Stimulated activated CD4-positive, alpha-beta T cell treated with anti-CD3 and anti-CD28 coated beads, TNF-alpha, amount 100 ng/mL, for 48 hours (primary cell): ENCODE results near the gene DPEP2NB.
"Not testable (repeated sequence)": the region's sequence is repeated elsewhere in the genome, so short reads cannot be mapped to it uniquely, and the experiment has no call there.

ENCODE experiments used
- DNase-seq, 3 donors: peaks; one replicate each; pipeline ENCODE4 v3.0.0-alpha.2; 2020; ENCODE audit warnings: low read depth in 3 of 3

Gene DPEP2NB

GRCh38 chr16:68013440-68013839 is 2.3 kb downstream of the DPEP2NB start:
- DNase-seq: no peak

DNA sequence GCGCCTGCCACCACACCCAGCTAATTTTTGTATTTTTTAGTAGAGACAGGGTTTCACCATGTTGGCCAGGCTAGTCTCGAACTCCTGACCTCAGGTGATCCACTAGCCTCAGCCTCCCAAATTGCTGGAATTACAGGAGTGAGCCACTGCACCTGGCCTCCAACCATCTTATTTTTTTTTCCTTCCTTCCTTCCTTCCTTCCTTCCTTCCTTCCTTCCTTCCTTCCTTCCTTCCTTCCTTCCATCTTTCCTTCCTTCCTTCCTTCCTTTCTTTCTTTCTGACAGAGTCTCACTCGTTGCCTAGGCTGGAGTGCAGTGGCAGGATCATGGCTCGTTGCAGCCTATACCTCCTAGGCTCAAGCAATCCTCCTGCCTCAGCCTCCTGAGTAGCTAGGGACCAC is 5.8 kb downstream of the DPEP2NB start:
- not testable (repeated sequence) for DNase-seq

DNA sequence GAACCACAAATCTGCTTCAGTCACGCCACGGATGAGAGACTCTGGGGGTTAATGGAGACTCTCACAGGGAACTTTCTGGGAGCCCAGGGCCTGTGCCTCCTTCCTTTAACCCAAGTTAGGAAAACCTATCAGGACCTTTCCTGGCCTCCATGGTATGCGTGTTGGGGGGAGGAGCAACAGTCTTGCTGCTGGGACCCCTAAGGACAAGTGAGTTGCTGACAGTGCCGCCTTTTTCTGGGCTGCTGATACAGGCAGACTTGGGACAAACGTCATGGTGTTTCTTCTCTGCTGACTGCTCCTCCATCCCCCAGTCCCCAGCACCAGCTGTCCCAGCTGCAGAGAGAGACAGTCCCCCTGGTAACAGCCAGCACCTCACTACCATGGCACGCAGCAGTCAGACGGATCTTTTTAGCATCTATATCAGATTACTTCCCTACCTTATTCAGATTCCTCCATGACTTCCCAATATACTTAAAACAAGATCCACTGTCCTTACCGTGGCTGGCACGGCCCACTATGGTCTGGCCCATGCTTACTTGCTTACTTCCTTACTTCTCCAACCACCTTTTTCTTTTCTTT is 6.5 kb downstream of the DPEP2NB start:
- DNase-seq: no peak

- no peak for DNase-seq
Observed at GRCh38 chr16:68005786-68006286, 9.9 kb downstream of the DPEP2NB start.

DNA sequence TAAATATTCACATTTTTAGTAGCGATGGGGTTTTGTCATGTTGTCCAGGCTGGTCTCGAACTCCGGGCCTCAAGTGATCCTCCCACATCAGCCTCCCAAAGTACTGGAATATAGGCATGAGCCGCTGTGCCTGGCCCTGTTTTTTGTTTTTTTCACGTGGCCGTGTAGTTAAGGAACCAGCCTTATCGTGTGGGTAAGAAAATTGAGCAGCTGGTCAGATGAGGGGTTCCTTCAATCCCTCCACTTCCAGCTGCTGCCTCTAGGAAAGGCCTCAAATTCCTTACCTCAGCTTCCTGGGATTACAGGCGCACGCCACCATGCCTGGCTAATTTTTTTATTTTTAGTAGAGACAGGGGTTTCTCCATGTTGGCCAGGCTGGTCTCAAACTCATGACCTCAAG is 10.5 kb downstream of the DPEP2NB start:
- no peak for DNase-seq

GRCh38 chr16:68003031-68003430 is 12.7 kb downstream of the DPEP2NB start:
- no peak for DNase-seq

GRCh38 chr16:68000450-68000849 is 15.3 kb downstream of the DPEP2NB start:
- DNase-seq: no peak

- DNase-seq: no peak
Observed at GRCh38 chr16:67999985-68000384, 15.7 kb downstream of the DPEP2NB start.

- peak in 1 of 3 donors; percentile 36 for DNase-seq
Observed at GRCh38 chr16:67998779-67999688, 16.7 kb downstream of the DPEP2NB start, which contains the start of gene DPEP2. Gene DPEP2, minus strand, starts transcription at chr16:67999484. Its CDS starts 6,272 bp downstream, at chr16:67993212.

DNA sequence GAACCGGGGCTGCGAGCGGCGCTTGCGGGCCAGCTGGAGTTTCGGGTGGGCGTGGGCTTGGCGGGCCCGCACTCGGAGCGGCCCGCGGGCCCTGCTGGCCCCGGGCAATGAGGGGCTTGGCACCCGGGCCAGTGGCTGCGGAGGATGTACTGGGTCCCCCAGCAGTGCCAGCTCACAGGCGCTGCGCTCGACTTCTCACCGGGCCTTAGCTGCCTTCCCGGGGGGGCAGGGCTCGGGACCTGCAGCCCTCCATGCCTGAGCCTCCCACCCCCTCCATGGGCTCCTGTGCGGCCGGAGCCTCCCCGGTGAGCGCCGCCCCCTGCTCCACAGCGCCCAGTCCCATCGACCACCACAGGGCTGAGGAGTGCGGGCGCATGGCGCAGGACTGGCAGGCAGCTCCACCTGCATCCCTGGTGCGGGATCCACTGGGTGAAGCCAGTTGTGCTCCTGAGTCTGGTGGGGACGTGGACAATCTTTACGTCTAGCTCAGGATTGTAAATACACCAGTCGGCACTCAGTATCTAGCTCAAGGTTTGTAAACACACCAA is 17.4 kb downstream of the DPEP2NB start:
- not testable (repeated sequence) for DNase-seq

DNA sequence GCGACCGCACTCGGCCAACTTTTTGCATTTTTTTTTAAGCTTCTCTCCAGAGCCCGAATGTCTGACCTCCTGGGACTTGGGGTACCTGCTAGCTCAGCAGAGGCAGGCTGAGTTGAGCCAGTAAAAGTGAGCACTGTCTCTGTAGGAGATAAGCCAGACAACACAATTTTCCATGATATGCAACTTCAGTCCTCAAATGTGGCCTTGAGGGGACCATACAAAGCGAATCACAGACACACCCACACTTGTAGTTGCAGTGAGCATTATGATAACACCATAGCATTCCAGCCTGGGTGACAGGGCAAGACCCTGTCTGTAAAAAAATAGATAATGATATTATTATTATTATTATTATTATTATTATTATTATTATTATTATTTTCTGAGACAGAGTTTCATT is 19.0 kb downstream of the DPEP2NB start:
- no peak for DNase-seq

GRCh38 chr16:67995423-67995822 is 20.3 kb downstream of the DPEP2NB start:
- no peak for DNase-seq

DNA sequence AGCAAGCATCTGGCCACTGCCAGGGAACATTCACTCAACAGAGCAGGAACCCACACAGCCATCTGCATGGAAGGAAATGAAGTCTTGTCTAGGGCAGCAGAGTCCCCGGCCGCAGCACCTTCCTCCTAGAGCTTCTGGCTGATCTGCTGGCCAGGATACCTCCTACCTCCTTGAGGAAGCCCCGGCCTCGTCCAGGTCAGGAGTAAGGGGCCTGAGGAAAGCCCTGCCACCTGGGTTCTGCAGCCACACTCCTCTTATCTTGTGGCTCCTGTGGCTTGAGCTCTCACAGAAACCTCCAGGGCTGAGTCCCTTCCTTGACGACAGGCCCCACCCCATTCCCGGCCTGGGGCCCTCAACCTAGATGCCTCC is 21.7 kb downstream of the DPEP2NB start:
- not testable (repeated sequence) for DNase-seq

DNA sequence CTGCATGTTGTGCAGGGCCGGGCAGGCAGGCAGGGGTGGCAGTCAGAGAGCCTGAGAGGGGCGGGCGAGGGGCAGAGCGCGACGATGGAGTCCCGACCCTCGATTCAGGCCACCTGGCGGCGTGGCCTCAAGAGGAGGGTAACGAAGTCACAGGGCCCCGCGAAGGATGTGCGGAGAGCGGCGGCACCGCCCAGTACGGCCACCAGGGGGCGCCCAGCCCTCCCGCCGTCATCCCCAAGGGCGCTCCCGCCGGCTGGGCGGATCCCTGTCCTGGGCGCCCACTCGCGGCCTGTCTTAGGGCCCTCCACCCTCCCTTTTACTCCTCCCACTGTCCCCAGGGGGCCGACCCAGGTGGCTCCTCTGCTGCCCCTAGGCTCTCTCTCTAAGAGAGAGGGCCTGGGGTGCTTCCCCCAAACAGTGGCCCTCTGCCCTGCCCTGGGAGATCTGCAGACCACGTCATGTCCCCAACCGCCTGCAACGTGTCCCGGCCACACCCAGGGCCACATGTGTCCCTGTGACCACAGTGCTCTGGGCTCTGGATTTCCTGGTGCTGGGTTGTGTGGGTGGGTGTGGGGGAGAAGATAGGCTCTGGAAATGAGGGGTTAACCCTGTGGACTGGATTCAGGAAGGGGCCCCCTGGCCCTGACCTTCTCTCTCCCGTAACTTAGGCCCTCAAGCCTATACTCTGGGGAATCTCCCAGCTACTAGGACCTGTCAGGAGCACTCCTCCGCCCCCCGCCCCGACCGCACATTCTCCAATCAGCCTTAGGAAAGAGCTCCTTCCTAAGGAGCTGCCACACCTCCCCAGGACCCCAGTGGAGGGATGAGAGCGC is 22.3 kb downstream of the DPEP2NB start:
- DNase-seq: peak; percentile 74 to 77 (median 75)

DNA sequence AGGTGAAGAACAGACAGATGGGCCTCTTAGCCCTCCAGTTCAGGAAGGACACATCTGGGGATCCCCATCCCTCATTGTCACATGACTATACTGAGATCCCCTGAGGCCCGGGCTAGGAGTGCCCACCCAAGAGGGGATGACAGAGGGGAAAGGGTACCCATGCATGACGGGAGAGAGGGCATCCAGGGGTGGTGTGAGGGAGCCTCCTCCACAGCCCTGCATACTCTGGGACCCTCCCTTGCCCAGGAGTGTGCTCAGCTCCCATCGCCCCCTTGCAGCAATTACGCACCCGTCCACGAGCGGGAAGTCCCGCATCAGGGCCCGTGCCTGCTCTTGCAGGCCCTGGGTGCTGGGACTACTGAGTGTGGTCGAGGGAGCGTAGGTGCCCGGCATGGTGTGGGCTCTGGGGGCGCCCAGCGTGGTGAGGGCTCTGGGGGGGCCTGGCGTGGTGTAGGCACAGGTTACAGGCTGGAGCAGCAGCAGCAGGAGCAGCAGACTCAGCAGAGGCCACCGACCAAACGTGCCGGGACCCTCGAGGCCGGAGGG is 23.0 kb downstream of the DPEP2NB start:
- no peak for DNase-seq

GRCh38 chr16:67990018-67990386 is 25.7 kb downstream of the DPEP2NB start:
- no peak for DNase-seq

GRCh38 chr16:67989322-67990017 is 26.2 kb downstream of the DPEP2NB start:
- no peak for DNase-seq

DNA sequence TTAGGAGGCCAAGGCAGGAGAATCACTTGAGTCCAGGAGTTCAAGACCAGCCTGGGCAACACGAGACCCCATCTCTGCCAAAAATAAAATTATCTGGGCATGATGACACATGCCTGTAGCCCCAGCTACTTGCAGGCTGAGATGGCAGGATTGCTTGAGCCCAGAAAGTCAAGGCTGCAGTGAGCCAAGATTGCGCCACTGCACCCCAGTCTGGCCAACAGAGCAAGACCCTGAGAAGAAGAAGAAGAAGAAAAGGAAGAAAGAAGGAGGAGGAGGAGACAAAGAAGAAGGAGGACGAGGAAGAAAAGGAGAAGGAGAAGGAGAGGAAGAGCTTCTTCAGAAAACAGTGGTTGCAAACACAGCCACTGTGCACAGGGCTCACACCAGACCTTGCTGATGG is 27.0 kb downstream of the DPEP2NB start:
- DNase-seq: no peak

DNA sequence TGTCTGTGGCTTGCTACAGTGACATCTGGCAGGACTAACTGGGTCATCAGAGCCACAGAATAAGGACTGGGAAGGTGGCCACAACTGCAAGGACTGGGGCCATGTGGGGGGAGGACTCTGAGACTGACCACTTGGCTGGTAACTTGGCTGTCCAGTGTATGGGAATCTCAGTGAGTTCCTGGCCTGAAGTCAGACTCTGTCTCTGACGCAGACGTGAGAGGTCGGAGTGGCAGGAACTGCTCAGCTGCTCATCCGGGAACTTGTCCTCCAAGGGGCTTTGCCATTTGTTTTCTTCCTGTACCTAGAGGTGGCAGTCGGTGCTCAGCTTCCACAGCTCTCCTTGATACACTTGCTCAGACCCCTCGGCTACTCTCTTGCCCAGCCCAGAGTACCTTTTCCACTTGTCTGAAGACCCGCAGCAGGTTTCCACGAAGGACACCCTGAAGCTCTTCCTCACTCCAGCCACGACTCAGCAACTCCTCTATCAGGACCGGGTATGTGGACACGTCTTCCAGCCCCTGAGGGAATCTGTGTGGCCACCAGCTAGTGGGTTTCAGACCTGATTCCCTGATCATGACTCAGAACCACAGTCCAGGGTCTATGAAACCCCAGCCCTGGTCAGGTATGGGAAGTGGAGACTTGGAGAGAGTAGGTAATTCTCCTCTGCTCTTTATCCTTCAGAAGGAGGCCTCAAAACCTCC is 28.1 kb downstream of the DPEP2NB start:
- DNase-seq: no peak

GRCh38 chr16:67986949-67987348 is 28.8 kb downstream of the DPEP2NB start:
- DNase-seq: no peak
